Suprapubic skin (tissue), 4 donors: ENCODE data around the gene EIF2S2. TPM values are rescaled to one million over a fixed set of nuclear protein-coding genes. Genes with fewer than 3 reads are reported as not detected.
A peak's percentile ranks its signal among the peaks of the same experiment; 100 is the strongest.
"Not testable (repeated sequence)": the region's sequence is repeated elsewhere in the genome, so short reads cannot be mapped to it uniquely, and the experiment has no call there.

ENCODE experiments used
- DNase-seq, 2 donors: peaks; one replicate each; pipeline ENCODE4 v3.0.0-alpha.2; 2019; ENCODE audit warnings: low spot score in 2 of 2
- H3K27ac ChIP-seq: fragments of 200-600 bp; sonication (generic); one replicate; pipeline ENCODE4 v1.5.1; 2019
- H3K27me3 ChIP-seq: fragments of 200-600 bp; sonication (generic); one replicate; pipeline ENCODE4 v1.5.1; 2019
- H3K36me3 ChIP-seq: fragments of 200-600 bp; sonication (generic); one replicate; pipeline ENCODE4 v1.5.1; 2019
- H3K4me1 ChIP-seq: fragments of 200-600 bp; sonication (generic); one replicate; pipeline ENCODE4 v1.5.1; 2019
- H3K4me3 ChIP-seq: fragments of 200-600 bp; sonication (generic); one replicate; pipeline ENCODE4 v1.5.1; 2019; ENCODE audit warnings: mild to moderate bottlenecking
- H3K9me3 ChIP-seq: fragments of 200-600 bp; sonication (generic); one replicate; pipeline ENCODE4 v1.5.1; 2019
- EP300 ChIP-seq: sonication (generic); formaldehyde crosslinking; IDR thresholded peaks from one replicate; pipeline ENCODE4 v1.6.1; 2017; ENCODE audit warnings: antibody characterized with exemption
- POLR2A ChIP-seq, 2 donors: fragments of 450-650 bp; IDR thresholded peaks; one replicate each; pipeline ENCODE4 v1.6.1; 2017; ENCODE audit warnings: antibody characterized with exemption in 2 of 2, mild to moderate bottlenecking in 2 of 2, moderate library complexity in 2 of 2
- POLR2AphosphoS5 ChIP-seq, 3 donors: sonication (generic); formaldehyde crosslinking; IDR thresholded peaks; one replicate each; pipeline ENCODE4 v1.6.1; 2017; ENCODE audit warnings: antibody characterized with exemption in 3 of 3
- WGBS: methylation state at CpG from one replicate; pipeline ENCODE4 v1.1.5; 2018; 5-methylcytosine and 5-hydroxymethylcytosine counted together
- total RNA-seq, 4 donors: library from RNA; depleted of rRNA; stranded (reverse); fragments of >200 nt; gene quantifications; one replicate each; pipeline ENCODE4 v1.1.0, GENCODE V29; 2016
- TF ChIP-seq, protein P1 (sequence below), 2 donors: fragments of 200-600 bp in 1 of 2; fragments of 450-650 bp in 1 of 2; sonication (generic) in 1 of 2; IDR thresholded peaks; one replicate each; pipeline ENCODE4 v1.5.1; 2016 to 2019; ENCODE audit warnings: antibody characterized with exemption in 2 of 2, mild to moderate bottlenecking in 1 of 2, moderate library complexity in 1 of 2

EIF2S2 gene
- total RNA-seq, 4 donors from 2014 or later = 23.7 to 38.8 (median 38.4) TPM

- Histone ChIP-seq H3K4me3 (no peak overlapping the region), H3K4me1 (no peaks in the 10 kb centered on the region), H3K36me3 (no peaks in the 10 kb centered on the region), H3K9me3 (no peaks in the 10 kb centered on the region), H3K27me3 (no peaks in the 10 kb centered on the region), H3K27ac (no peak overlapping the region)
- no peak for DNase-seq
- 78% methylated on average over 7 of the region's 7 CpGs for WGBS
- TF ChIP-seq POLR2A (IDR thresholded peaks at IDR 0.05) (no peak), POLR2AphosphoS5 (IDR thresholded peaks at IDR 0.05) (no peak), EP300 (no peak)
- TF ChIP-seq, protein P1, sequence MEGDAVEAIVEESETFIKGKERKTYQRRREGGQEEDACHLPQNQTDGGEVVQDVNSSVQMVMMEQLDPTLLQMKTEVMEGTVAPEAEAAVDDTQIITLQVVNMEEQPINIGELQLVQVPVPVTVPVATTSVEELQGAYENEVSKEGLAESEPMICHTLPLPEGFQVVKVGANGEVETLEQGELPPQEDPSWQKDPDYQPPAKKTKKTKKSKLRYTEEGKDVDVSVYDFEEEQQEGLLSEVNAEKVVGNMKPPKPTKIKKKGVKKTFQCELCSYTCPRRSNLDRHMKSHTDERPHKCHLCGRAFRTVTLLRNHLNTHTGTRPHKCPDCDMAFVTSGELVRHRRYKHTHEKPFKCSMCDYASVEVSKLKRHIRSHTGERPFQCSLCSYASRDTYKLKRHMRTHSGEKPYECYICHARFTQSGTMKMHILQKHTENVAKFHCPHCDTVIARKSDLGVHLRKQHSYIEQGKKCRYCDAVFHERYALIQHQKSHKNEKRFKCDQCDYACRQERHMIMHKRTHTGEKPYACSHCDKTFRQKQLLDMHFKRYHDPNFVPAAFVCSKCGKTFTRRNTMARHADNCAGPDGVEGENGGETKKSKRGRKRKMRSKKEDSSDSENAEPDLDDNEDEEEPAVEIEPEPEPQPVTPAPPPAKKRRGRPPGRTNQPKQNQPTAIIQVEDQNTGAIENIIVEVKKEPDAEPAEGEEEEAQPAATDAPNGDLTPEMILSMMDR (IDR thresholded peaks at IDR 0.05) = no peak
Observed at GRCh38 chr20:34143951-34144350, 31.9 kb upstream of the EIF2S2 start.

- Histone ChIP-seq H3K9me3 (no peaks in the 10 kb centered on the region), H3K36me3 (no peaks in the 10 kb centered on the region), H3K27ac (no peak overlapping the region), H3K4me1 (no peaks in the 10 kb centered on the region), H3K27me3 (no peaks in the 10 kb centered on the region), H3K4me3 (no peak overlapping the region)
- TF ChIP-seq, protein P1 (IDR thresholded peaks at IDR 0.05) = no peak
- TF ChIP-seq EP300 (no peak), POLR2AphosphoS5 (IDR thresholded peaks at IDR 0.05) (no peak), POLR2A (IDR thresholded peaks at IDR 0.05) (no peak)
- DNase-seq = no peak
- WGBS = 95% methylated on average over 1 of the region's 1 CpG
Observed at GRCh38 chr20:34142121-34142520, 30.1 kb upstream of the EIF2S2 start.

GRCh38 chr20:34141293-34141692 lies 29.2 kb upstream of the EIF2S2 start:
- DNase-seq = no peak
- H3K27ac ChIP-seq = no peak overlapping the region
- no peak for TF ChIP-seq POLR2AphosphoS5 (IDR thresholded peaks at IDR 0.05)
- no peak for TF ChIP-seq POLR2A (IDR thresholded peaks at IDR 0.05)
- TF ChIP-seq, protein P1 (IDR thresholded peaks at IDR 0.05) = no peak
- no peak for TF ChIP-seq EP300
- H3K36me3 ChIP-seq = no peaks in the 10 kb centered on the region
- H3K4me3 ChIP-seq = no peak overlapping the region
- no peaks in the 10 kb centered on the region for H3K4me1 ChIP-seq
- WGBS = 88% methylated on average over 2 of the region's 2 CpGs
- no peaks in the 10 kb centered on the region for H3K9me3 ChIP-seq
- H3K27me3 ChIP-seq = no peaks in the 10 kb centered on the region

GRCh38 chr20:34135525-34136275 lies 23.7 kb upstream of the EIF2S2 start:
- not testable (repeated sequence) for H3K9me3 ChIP-seq, H3K27ac ChIP-seq, H3K4me3 ChIP-seq, H3K36me3 ChIP-seq, H3K4me1 ChIP-seq, H3K27me3 ChIP-seq, DNase-seq
- 87% methylated on average over 11 of the region's 11 CpGs for WGBS

DNA sequence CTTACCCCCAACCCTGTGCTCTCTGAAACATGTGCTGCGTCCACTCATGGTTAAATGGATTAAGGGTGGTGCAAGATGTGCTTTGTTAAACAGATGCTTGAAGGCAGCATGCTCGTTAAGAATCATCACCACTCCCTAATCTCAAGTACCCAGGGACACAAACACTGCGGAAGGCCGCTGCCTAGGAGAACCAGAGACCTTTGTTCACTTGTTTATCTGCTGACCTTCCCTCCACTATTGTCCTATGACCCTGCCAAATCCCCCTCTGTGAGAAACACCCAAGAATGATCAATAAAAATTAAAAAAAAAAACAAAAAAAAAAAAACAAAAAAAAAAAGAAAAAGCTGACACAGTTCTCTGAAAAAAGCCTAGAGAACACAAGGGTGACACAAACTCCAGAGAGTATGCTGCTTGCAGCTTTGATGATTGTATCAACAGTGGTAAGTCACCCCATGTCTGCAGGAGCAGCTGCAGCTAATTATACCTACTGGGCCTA lies 21.4 kb upstream of the EIF2S2 start:
- H3K9me3 ChIP-seq, DNase-seq, H3K27me3 ChIP-seq, H3K4me1 ChIP-seq, H3K27ac ChIP-seq, H3K36me3 ChIP-seq, H3K4me3 ChIP-seq: not testable (repeated sequence)
- 66% methylated on average over 2 of the region's 4 CpGs for WGBS

GRCh38 chr20:34132943-34133342 lies 20.9 kb upstream of the EIF2S2 start:
- Histone ChIP-seq H3K27ac (peak overlapping the region; percentile 76), H3K4me3 (peak overlapping the region; percentile 34)
- not testable (repeated sequence) for DNase-seq, H3K4me1 ChIP-seq, H3K27me3 ChIP-seq, H3K36me3 ChIP-seq, H3K9me3 ChIP-seq
- WGBS = 62% methylated on average over 6 of the region's 21 CpGs

DNA sequence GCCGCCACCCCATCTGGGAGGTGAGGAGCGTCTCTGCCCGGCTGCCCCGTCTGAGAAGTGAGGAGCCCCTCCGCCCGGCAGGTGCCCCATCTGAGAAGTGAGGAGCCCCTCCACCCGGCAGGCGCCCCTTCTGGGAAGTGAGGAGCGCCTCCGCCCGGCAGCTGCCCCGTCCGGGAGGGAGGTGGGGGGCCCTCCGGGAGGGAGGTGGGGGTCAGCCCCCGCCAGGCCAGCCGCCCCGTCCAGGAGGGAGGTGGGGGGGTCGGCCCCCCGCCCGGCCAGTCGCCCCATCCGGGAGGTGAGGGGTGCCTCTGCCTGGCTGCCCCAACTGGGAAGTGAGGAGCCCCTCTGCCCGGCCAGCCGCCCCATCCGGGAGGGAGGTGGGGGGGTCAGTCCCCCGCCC lies 20.4 kb upstream of the EIF2S2 start:
- H3K4me1 ChIP-seq, DNase-seq, H3K9me3 ChIP-seq, H3K27me3 ChIP-seq, H3K36me3 ChIP-seq: not testable (repeated sequence)
- Histone ChIP-seq H3K4me3 (peak overlapping the region; percentile 34), H3K27ac (peak overlapping the region; percentile 76)
- 95% methylated on average over 8 of the region's 26 CpGs for WGBS
